CD4-positive, alpha-beta T cell treated with Interleukin-17A for 4 hours (primary cell): Measurements from ENCODE around the gene SGO2.
"Not testable (repeated sequence)": the region's sequence is repeated elsewhere in the genome, so short reads cannot be mapped to it uniquely, and the experiment has no call there.

Experiments
- DNase-seq: peaks from one replicate; pipeline ENCODE4 v3.0.0-alpha.2; 2020; ENCODE audit warnings: mixed read lengths

Gene SGO2

GRCh38 chr2:200599206-200599605 is 73.2 kb downstream of the SGO2 start:
- DNase-seq, result no peak

- DNase-seq, result no peak
These were observed 74.7 kb downstream of the SGO2 start for GRCh38 chr2:200600549-200601225.

- DNase-seq, result no peak
These were observed 76.6 kb downstream of the SGO2 start for GRCh38 chr2:200602584-200602983.

- no peak for DNase-seq
These were observed 78.0 kb downstream of the SGO2 start for GRCh38 chr2:200603972-200604371.

GRCh38 chr2:200604571-200605255 is 78.7 kb downstream of the SGO2 start:
- DNase-seq, result no peak

- DNase-seq, result no peak
These were observed 82.5 kb downstream of the SGO2 start for GRCh38 chr2:200608341-200609027.

- DNase-seq, result no peak
These were observed 83.1 kb downstream of the SGO2 start for GRCh38 chr2:200609028-200609614.

- DNase-seq, result not testable (repeated sequence)
These were observed 84.2 kb downstream of the SGO2 start for GRCh38 chr2:200610217-200610616.

- no peak for DNase-seq
These were observed 87.7 kb downstream of the SGO2 start for GRCh38 chr2:200613692-200614091.

- no peak for DNase-seq
These were observed 88.2 kb downstream of the SGO2 start for GRCh38 chr2:200614249-200614648.

- DNase-seq, result no peak
These were observed 89.2 kb downstream of the SGO2 start for GRCh38 chr2:200615247-200615646.

- DNase-seq, result no peak
These were observed 90.2 kb downstream of the SGO2 start for GRCh38 chr2:200616193-200616592.

GRCh38 chr2:200616656-200617055 is 90.6 kb downstream of the SGO2 start:
- DNase-seq, result no peak

- no peak for DNase-seq
These were observed 91.4 kb downstream of the SGO2 start for GRCh38 chr2:200617156-200618053.

GRCh38 chr2:200618054-200618419 is 92.0 kb downstream of the SGO2 start:
- no peak for DNase-seq

- no peak for DNase-seq
These were observed 92.6 kb downstream of the SGO2 start for GRCh38 chr2:200618590-200619021.

- DNase-seq, result no peak
These were observed 93.3 kb downstream of the SGO2 start for GRCh38 chr2:200619279-200619678.

GRCh38 chr2:200620606-200621390 is 94.8 kb downstream of the SGO2 start:
- no peak for DNase-seq

GRCh38 chr2:200622106-200622505 is 96.1 kb downstream of the SGO2 start:
- DNase-seq, result no peak

GRCh38 chr2:200624026-200624425 is 98.0 kb downstream of the SGO2 start:
- DNase-seq, result no peak

GRCh38 chr2:200624658-200625057 is 98.7 kb downstream of the SGO2 start:
- no peak for DNase-seq

- DNase-seq, result no peak
These were observed 99.3 kb downstream of the SGO2 start for GRCh38 chr2:200625282-200625681.
